Measurements from ENCODE around the gene CCKAR.

The CCKAR gene

DNA sequence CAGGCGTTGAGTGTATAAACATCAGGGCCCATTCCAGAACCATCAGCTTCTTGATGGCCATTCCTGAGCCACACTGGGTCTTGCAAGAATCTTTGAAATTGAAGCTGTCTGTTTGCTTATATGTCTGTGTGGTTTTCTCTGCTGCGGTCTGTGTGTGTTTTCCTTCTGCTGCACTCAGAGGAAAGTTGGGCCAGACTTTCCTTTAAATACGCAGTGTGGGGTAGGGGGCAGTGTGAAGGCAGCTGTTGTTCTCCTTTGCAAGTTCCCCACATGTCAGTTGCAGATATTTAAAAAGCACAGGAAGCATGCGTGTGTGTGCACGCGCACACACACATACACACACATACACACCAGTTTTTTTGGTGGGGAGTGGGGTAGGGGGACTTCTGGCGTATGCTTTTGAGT is 32.1 kb downstream of the CCKAR start:
- FAIRE-seq: no peak

GRCh38 chr4:26457412-26457811 is 32.9 kb downstream of the CCKAR start:
- FAIRE-seq: no peak

- FAIRE-seq: no peak
These were observed 34.7 kb downstream of the CCKAR start for GRCh38 chr4:26455571-26455970.

GRCh38 chr4:26454961-26455360 is 35.3 kb downstream of the CCKAR start:
- FAIRE-seq: no peak

- no peak for FAIRE-seq
These were observed 37.4 kb downstream of the CCKAR start for GRCh38 chr4:26452565-26453531.

GRCh38 chr4:26451597-26451996 is 38.7 kb downstream of the CCKAR start:
- no peak for FAIRE-seq

- no peak for FAIRE-seq
These were observed 39.9 kb downstream of the CCKAR start for GRCh38 chr4:26450418-26450817.

DNA sequence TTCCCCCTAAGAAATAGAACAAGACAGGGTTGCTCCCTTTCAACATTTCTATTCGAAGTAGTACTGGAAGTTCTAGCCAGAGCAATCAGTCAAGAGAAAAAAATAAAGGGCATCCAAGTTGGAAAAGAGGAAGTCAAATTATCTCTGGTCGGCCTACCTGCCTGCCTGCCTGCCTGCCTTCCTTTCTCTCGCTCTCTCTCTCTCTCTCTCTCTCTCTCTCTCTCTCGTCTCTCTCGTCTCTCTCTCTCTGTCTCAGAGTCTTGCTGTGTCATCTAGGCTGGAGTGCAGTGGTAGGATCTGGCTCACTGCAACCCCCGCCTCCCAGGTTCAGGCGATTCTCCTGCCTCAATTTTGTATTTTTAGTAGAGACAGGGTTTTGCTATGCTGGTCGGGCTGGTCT is 42.9 kb downstream of the CCKAR start:
- no peak for FAIRE-seq

- no peak for FAIRE-seq
These were observed 48.5 kb downstream of the CCKAR start for GRCh38 chr4:26441771-26442170.

GRCh38 chr4:26441102-26441501 is 49.2 kb downstream of the CCKAR start:
- no peak for FAIRE-seq

GRCh38 chr4:26434030-26434639 is 56.1 kb downstream of the CCKAR start:
- peak; percentile 8 for FAIRE-seq

- FAIRE-seq: no peak
These were observed 56.7 kb downstream of the CCKAR start for GRCh38 chr4:26433556-26433955.

GRCh38 chr4:26432419-26432818 is 57.9 kb downstream of the CCKAR start:
- FAIRE-seq: no peak

DNA sequence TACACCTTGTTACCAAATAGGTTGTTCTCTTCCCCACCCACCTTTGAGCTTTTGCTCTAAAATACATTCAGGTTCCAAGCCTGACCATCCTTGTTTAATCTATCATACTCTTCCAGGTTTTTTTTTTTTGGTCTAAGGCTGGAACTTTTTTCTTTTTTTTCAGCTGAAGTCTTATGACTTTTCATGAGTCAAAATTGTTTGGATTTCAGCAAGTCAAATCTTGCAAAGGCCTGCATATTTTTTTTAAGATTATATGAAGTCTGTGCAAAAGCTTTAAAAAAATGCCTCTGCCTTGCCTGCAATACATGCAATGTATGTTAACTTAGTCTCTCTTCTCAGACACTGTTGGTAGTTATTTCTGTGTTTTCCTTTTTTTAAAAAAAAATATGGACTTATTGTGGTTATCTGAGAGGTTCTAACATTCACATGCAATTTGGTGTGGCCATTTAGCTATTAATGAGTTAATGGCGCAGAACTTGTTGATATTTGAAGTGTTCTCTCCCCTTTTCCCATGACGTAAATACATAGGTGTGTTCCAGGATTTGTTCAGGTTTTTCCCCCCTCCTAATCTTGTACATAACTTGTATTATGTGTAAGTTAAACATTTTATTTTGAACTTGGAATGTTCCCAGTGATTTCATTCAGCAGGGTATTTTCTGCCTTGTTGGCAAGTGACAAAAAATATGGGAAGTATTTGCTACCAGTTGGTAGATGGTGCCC is 58.7 kb downstream of the CCKAR start:
- FAIRE-seq: no peak

Measured in endometrium (tissue), 2 donors.